Measurements from ENCODE around the gene ZNF100. TPM values are rescaled to one million over a fixed set of nuclear protein-coding genes. Genes with fewer than 3 reads are reported as not detected.

Gene ZNF100
- total RNA-seq: 3.3 and 3.9 TPM in 2 replicates

DNA sequence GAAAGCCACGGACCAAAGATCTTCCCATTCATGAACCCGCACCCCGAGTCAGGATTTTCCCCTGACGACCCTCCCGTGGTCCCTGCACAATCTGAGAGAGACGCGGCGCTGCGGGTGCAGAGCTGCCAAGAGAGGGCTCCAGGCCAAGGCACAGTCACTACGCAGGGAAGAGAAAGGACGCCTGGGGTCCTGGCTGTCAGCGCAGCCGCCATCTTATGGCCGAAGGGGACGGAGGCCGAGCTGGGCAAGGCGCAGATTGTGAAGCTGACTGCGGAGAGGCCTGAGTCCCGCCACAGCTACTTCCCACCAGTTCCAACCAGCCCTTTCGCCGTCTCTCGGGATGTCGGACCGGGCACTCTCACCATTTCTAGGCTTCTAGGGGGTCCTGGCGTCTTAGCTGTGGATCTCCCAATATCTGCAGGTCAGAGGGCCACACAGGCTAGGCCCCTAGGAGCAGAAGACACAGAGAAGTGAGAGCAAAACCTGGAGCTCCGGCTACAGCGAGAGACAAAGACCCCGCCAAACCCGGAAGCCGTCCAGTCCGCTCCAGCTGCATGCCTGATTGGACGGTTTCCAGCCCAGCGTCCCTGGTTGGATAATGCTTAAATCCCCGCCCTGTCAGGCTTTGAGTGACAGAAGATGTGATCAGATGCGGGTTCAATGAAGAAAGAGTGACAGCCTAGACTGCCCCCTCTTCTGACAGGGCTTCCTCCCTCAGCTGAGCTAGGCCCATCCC lies at the start of gene ZNF100:
ZNF100 (minus strand) TSS at position 515 of the 736 bp plus-strand sequence; CDS start at position 365, 150 bp downstream.

Other genes starting within 250 kb of the ZNF100 start
- 4.0 and 4.8 TPM in 2 replicates for gene ZNF43, start 68.6 kb upstream of the ZNF100 start, total RNA-seq
- gene ZNF208, start 243.4 kb upstream of the ZNF100 start, total RNA-seq: 1.1 and 1.7 TPM in 2 replicates